ENCODE data around the gene C4orf50.

The C4orf50 gene

GRCh38 chr4:5890063-5890727 lies 128.0 kb downstream of the C4orf50 start:
- DNase-seq (ENCODE audit: low read depth), result no peak

- no peak for DNase-seq (ENCODE audit: low read depth)
Observed at GRCh38 chr4:5889002-5889696, 129.1 kb downstream of the C4orf50 start.

- no peak for DNase-seq (ENCODE audit: low read depth)
Observed at GRCh38 chr4:5888222-5889001, 129.8 kb downstream of the C4orf50 start.

- no peak for DNase-seq (ENCODE audit: low read depth)
Observed at GRCh38 chr4:5887361-5888221, 130.6 kb downstream of the C4orf50 start.

- no peak for DNase-seq (ENCODE audit: low read depth)
Observed at GRCh38 chr4:5887011-5887360, 131.2 kb downstream of the C4orf50 start.

- no peak for DNase-seq (ENCODE audit: low read depth)
Observed at GRCh38 chr4:5885733-5886132, 132.5 kb downstream of the C4orf50 start.

- no peak for DNase-seq (ENCODE audit: low read depth)
Observed at GRCh38 chr4:5884796-5885195, 133.4 kb downstream of the C4orf50 start.

GRCh38 chr4:5883916-5884315 lies 134.3 kb downstream of the C4orf50 start:
- no peak for DNase-seq (ENCODE audit: low read depth)

GRCh38 chr4:5882947-5883346 lies 135.3 kb downstream of the C4orf50 start:
- no peak for DNase-seq (ENCODE audit: low read depth)

GRCh38 chr4:5881340-5881739 lies 136.9 kb downstream of the C4orf50 start:
- DNase-seq (ENCODE audit: low read depth), result no peak

- DNase-seq (ENCODE audit: low read depth), result no peak
Observed at GRCh38 chr4:5878359-5878758, 139.9 kb downstream of the C4orf50 start.

GRCh38 chr4:5877392-5877791 lies 140.8 kb downstream of the C4orf50 start:
- no peak for DNase-seq (ENCODE audit: low read depth)

GRCh38 chr4:5874811-5875449 lies 143.3 kb downstream of the C4orf50 start:
- no peak for DNase-seq (ENCODE audit: low read depth)

- no peak for DNase-seq (ENCODE audit: low read depth)
Observed at GRCh38 chr4:5870701-5871100, 147.5 kb downstream of the C4orf50 start.

- no peak for DNase-seq (ENCODE audit: low read depth)
Observed at GRCh38 chr4:5869966-5870619, 148.1 kb downstream of the C4orf50 start.

GRCh38 chr4:5867866-5868265 lies 150.4 kb downstream of the C4orf50 start:
- DNase-seq (ENCODE audit: low read depth), result no peak

- no peak for DNase-seq (ENCODE audit: low read depth)
Observed at GRCh38 chr4:5866841-5867813, 151.1 kb downstream of the C4orf50 start.

- no peak for DNase-seq (ENCODE audit: low read depth)
Observed at GRCh38 chr4:5865896-5866599, 152.2 kb downstream of the C4orf50 start.

- peak; percentile 80 for DNase-seq (ENCODE audit: low read depth)
Observed at GRCh38 chr4:5863461-5864113, 154.6 kb downstream of the C4orf50 start.
